ENCODE measurements around the gene OR2G2.

Gene OR2G2, protein sequence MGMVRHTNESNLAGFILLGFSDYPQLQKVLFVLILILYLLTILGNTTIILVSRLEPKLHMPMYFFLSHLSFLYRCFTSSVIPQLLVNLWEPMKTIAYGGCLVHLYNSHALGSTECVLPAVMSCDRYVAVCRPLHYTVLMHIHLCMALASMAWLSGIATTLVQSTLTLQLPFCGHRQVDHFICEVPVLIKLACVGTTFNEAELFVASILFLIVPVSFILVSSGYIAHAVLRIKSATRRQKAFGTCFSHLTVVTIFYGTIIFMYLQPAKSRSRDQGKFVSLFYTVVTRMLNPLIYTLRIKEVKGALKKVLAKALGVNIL

DNA sequence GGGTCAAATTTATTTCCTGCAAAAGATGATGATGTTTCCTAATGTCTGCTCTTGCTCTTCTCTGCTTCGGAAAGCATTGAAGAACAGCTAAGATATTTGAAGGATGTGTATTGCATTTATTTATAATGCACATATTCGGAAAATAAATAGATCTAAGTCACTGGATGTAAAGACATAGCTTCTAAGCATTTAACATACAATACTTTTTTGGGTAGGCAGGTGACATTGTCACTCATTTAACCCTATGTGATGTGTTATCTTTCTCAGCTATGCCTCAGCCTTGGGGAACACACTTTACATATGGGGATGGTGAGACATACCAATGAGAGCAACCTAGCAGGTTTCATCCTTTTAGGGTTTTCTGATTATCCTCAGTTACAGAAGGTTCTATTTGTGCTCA, at the start of gene OR2G2:
Gene OR2G2, plus strand, starts transcription at position 301 of the 400 bp plus-strand sequence. Its CDS starts 0 bp downstream, at position 301.
- DNase-seq (ENCODE audit: low spot score): no peak

GRCh38 chr1:247538561-247538960, 49.6 kb upstream of the OR2G2 start:
- DNase-seq (ENCODE audit: low spot score): no peak

GRCh38 chr1:247539215-247539614, 48.9 kb upstream of the OR2G2 start:
- DNase-seq (ENCODE audit: low spot score): no peak

- DNase-seq (ENCODE audit: low spot score): no peak
These were observed 47.6 kb upstream of the OR2G2 start for GRCh38 chr1:247540581-247540980.

DNA sequence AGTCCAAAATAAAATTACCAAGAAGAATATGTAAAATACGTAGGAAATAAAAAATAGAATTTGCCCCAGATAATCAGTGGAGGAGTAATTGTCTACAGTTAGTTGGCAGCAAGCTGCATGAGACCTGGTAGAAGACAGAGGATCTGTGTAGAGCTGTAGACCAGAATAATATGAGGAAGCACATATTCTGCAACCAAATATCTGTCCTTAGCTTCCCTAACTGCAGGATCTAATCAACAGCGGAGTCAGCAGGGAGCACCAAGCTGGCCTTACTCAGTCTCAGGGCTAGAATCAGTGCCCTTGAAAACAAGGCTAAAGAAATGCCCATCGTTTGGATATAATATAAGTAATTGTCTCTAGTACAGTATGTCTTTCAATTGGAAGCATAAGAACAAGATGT, 45.3 kb upstream of the OR2G2 start:
- DNase-seq (ENCODE audit: low spot score): no peak

- no peak for DNase-seq (ENCODE audit: low spot score)
These were observed 40.1 kb upstream of the OR2G2 start for GRCh38 chr1:247548092-247548491.

- no peak for DNase-seq (ENCODE audit: low spot score)
These were observed 39.4 kb upstream of the OR2G2 start, which contains the start of gene GCSAML for GRCh38 chr1:247548769-247549182. TSS of gene GCSAML (plus strand) at chr1:247549134. CDS start at chr1:247549192, 58 bp downstream.

DNA sequence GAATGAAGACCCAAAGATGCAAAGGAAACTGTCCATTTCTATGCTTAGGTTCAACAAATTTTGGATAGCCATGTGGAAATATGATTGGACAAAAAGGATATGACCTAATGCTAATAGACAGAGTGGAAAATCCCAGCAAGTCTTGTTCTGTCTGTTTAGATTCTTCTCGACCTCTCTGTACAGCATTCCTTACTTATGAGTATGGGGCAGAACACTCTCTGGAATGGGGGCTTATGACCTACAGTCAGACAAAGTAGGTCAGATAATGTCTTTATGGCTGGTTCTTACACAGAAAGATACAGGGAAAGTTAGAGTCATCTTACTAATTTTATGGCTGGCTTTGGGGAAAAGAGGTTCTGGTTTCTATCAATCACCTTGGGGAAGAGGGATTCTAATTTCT, 36.4 kb upstream of the OR2G2 start:
- no peak for DNase-seq (ENCODE audit: low spot score)

DNA sequence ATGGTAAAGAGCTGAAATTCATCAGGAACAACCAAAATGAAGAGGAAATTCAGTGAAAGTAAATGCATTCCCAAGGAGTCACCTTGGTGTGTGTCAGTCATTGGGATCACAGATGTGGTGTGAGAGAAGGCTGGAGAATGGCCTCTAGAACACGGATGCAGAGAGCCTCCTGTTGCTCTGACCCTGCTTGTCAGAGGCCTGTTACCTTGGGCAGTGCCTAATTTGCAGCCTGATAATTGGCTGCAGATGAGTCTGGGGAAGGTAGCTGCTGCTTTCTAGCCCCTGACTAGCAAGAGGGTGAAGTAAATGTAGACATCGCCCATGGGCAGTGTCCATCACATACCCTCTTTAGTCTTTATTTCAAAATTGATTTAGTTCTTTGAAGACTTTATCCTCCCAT, 35.9 kb upstream of the OR2G2 start:
- no peak for DNase-seq (ENCODE audit: low spot score)

DNA sequence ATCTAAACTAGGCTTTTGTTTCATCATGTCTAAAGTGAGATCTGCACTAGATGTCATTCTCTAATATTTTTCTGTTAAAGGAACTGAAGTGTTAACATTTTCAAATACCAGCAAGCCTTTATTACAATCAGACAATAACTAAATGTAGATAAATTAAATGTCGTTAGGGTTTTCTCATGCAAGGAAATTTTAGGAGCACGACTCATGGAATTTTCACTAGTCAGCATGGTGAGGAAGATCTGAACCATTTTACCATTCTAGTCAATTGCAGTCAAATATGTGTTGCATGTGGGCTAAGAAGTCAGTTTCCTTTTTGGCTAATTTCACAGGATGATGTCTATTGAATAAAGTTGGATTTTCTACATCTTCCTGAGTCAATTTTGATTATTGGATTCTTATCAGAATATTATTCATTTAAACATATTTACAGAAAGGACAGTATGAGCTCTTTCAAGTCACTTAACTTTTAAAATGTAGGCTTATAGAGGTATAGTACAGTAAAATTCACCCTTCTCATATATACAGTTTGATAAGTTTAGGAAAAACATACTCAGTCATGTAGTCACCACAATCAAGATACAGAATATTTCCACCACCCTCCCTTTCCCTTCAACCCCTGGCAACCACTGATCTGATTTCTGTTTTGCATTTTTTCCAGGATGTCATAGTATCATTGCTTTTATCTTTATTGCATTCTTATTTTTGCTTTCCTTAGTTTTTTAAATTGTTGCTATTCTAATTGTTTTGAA, 30.1 kb upstream of the OR2G2 start:
- no peak for DNase-seq (ENCODE audit: low spot score)

- DNase-seq (ENCODE audit: low spot score): no peak
These were observed 26.4 kb upstream of the OR2G2 start for GRCh38 chr1:247561711-247562110.

GRCh38 chr1:247562198-247562597, 26.0 kb upstream of the OR2G2 start:
- no peak for DNase-seq (ENCODE audit: low spot score)

GRCh38 chr1:247574236-247574635, 13.9 kb upstream of the OR2G2 start:
- DNase-seq (ENCODE audit: low spot score): no peak

DNA sequence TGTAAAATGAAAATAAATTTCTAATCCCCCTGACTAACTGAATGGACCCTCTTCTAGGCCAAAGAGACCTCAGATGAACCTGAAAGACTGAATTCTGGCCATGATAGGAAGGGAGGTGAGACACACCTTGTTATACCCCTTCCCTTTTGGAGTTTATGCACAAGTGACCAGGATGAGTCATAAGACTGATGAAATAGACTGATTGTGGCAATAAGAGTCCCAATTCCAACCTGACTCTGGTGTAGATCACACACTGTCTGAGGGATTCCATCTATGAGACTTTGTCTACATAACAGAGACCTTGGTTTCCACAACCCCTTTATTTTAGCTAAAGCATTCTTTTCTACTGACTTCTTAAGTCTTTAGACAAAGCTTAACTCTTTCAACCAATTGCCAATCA, 13.5 kb upstream of the OR2G2 start:
- no peak for DNase-seq (ENCODE audit: low spot score)

- peak; percentile 9 for DNase-seq (ENCODE audit: low spot score)
These were observed 11.6 kb upstream of the OR2G2 start for GRCh38 chr1:247576514-247576913.

- DNase-seq (ENCODE audit: low spot score): no peak
These were observed 9.2 kb upstream of the OR2G2 start for GRCh38 chr1:247578946-247579460.

GRCh38 chr1:247605286-247605685, 17.1 kb downstream of the OR2G2 start, which contains the start of gene OR2G3:
TSS of gene OR2G3 (plus strand) at chr1:247605586. CDS start at chr1:247605586, 0 bp downstream.
- no peak for DNase-seq (ENCODE audit: low spot score)

DNA sequence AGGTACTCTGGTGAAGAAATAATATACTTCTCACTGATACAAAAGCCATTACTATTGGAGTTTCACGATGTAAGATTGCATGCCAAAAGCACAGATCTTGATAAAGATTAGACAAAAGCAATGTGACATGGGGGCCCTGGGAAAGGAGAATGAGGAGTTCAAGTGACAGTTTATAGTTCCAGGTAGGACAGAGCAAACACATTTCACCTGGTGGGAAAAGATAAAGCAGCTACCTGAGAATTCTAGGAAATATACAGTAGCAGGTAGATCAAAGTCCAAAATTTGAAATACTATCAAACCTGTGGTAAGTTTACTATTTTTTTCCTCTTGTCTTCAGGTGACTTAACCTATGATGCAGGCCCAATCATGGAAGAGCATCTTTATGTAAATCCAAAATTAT, 25.2 kb downstream of the OR2G2 start:
- no peak for DNase-seq (ENCODE audit: low spot score)

- no peak for DNase-seq (ENCODE audit: low spot score)
These were observed 26.5 kb downstream of the OR2G2 start for GRCh38 chr1:247614625-247615024.

DNA sequence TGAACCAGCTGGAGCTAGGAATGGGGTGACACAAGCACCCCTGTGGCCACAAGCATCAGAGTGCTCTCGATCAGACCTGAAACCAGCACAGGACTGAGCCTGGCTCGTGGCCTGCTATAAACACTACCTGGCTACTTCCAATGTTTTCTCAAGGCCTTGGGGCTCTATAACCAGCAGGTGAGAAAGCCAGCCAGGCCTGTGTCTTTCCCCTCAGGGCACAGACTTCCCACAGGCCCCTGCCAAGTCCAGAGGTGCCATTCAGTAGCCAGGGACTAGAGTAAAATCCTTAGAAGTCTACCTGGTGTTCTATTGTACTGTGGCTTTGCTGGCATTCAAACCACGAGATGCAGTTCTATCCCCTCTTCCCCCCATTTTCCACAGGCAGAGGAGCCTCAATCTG, 39.8 kb downstream of the OR2G2 start:
- DNase-seq (ENCODE audit: low spot score): no peak

GRCh38 chr1:247638011-247638410, 49.9 kb downstream of the OR2G2 start:
- DNase-seq (ENCODE audit: low spot score): no peak

GRCh38 chr1:247638781-247639180, 50.6 kb downstream of the OR2G2 start:
- no peak for DNase-seq (ENCODE audit: low spot score)
